Activated T-helper 17 cell treated with anti-CD3 and anti-CD28 coated beads, Interleukin-2, amount 50 U/mL, for 72 hours (primary cell): Measurements from ENCODE around the gene UBE2G2. TPM values are rescaled to one million over a fixed set of nuclear protein-coding genes. Genes with fewer than 3 reads are reported as not detected.

ENCODE experiments used
- ATAC-seq: fragments of 150-1000 bp; cut with Tn5 transposase; replicated peaks from 2 replicates; pipeline ENCODE4 v1.10.0; 2021; ENCODE audit warnings: mild to moderate bottlenecking, moderate library complexity
- H3K27ac Mint-ChIP-seq: one replicate; pipeline ENCODE4 v1.8.0; 2022; ENCODE audit warnings: mixed read lengths
- H3K27me3 Mint-ChIP-seq: one replicate; pipeline ENCODE4 v1.8.0; 2022; ENCODE audit warnings: mixed read lengths
- H3K36me3 Mint-ChIP-seq: one replicate; pipeline ENCODE4 v1.8.0; 2022; ENCODE audit warnings: low read depth, mild to moderate bottlenecking, mixed read lengths
- H3K4me1 Mint-ChIP-seq: one replicate; pipeline ENCODE4 v1.8.0; 2022; ENCODE audit warnings: mixed read lengths
- H3K4me3 Mint-ChIP-seq: one replicate; pipeline ENCODE4 v1.8.0; 2022; ENCODE audit warnings: mild to moderate bottlenecking, mixed read lengths
- H3K9me3 Mint-ChIP-seq: one replicate; pipeline ENCODE4 v1.8.0; 2022; ENCODE audit warnings: mixed read lengths
- total RNA-seq, 2 donors: library from RNA; stranded (reverse); gene quantifications; one replicate each; pipeline ENCODE4 v1.2.3, GENCODE V29; 2022

The UBE2G2 gene
- total RNA-seq, 2 donors from 2014 or later = 88.9 to 136 TPM

DNA sequence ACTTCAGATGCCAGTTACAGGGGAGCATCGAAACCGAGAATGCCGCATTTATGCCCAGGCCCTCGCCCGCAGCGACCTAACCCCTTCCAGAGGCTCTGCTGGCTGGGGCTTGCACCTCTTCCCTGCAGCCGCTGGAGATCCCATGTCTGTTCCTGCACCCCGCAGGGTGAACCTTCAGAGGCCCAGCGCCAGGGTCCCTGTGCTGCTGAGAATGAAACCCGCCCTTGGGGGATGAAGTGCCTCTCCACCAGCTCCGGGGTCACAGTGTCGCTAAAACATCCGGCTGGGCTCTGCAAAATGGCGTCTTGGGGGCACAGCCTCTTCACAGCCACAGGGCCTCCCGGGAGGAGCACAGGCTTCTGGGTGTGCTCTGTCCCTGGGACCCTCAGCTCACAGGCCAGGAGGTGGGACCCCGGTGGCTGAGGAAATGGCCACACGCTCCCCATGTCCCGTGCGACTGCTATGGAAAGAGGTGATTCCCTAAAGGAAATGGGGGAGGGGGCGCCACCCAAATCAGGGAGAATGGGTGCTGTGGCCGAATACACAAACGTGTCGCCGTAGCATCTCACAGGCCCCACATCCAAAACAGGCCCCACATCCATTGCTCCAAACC, 50.3 kb downstream of the UBE2G2 start:
- Mint-ChIP-seq H3K9me3 (no peaks in the 10 kb centered on the region), H3K4me3 (no peak overlapping the region), H3K36me3 (no peaks in the 10 kb centered on the region), H3K27me3 (peaks cover 5% of the 10 kb centered on the region), H3K4me1 (no peaks in the 10 kb centered on the region), H3K27ac (no peak overlapping the region)
- no peak for ATAC-seq

DNA sequence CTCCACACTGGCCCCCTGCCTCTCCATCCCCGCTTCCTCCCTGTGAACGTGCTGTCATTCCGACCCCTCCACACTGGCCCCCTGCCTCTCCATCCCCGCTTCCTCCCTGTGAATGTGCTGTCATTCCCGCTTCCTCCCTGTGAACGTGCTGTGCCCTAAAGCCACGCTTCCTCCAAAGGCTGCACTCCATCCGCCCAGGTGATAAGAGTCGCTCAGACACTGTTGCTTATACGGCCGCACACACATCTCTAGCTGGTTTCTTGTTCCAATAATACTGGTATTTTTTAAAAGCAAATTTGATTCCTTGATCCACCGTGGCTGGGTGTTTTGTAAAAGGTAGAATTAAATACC, 51.0 kb downstream of the UBE2G2 start:
- no peak for ATAC-seq
- Mint-ChIP-seq H3K4me3 (no peak overlapping the region), H3K27ac (no peak overlapping the region), H3K9me3 (no peaks in the 10 kb centered on the region), H3K27me3 (peaks cover 5% of the 10 kb centered on the region), H3K36me3 (no peaks in the 10 kb centered on the region), H3K4me1 (no peaks in the 10 kb centered on the region)

DNA sequence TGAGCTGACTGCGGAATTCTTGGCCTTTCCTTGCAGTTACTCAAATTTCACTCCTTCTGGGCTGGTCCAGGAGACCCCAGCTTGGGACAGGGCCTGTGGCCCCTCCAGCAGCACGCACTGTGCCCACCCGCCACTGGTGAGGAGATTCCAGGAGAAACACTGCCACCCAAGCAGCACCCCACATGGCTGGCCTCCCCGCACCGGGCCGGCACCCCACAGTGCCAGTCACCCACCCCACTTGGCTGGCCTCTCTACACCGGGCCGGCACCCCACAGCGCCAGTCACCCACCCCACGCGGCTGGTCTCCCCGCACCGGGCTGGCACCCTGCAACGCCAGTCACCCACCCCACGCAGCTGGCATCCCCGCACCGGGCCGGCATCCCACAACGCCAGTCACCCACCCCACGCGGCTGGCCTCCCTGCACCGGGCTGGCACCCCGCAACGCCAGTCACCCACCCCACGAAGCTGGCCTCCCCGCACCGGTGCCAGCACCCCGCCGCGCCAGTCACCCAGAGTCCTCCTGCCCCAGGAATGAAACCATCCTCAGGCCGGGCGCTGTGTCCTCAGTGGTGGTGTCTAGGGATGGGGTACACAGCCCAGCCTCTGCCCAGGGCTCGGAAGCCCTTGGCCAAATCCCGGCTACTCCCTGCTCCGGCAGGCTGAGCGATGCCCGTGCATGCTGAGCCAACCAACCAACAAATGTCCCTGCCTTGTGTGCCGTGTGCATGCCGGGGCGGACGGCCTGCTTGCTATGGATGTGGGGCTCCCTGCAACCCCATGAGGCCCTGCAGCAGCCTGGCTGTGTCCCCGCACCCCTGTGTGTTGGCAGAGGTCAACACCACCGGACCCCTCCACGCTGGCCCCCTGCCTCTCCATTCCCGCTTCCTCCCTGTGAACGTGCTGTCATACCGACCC, 51.6 kb downstream of the UBE2G2 start:
- Mint-ChIP-seq H3K27me3 (peaks cover 5% of the 10 kb centered on the region), H3K27ac (no peak overlapping the region), H3K4me3 (no peak overlapping the region), H3K9me3 (no peaks in the 10 kb centered on the region), H3K36me3 (no peaks in the 10 kb centered on the region), H3K4me1 (no peaks in the 10 kb centered on the region)
- ATAC-seq = no peak

DNA sequence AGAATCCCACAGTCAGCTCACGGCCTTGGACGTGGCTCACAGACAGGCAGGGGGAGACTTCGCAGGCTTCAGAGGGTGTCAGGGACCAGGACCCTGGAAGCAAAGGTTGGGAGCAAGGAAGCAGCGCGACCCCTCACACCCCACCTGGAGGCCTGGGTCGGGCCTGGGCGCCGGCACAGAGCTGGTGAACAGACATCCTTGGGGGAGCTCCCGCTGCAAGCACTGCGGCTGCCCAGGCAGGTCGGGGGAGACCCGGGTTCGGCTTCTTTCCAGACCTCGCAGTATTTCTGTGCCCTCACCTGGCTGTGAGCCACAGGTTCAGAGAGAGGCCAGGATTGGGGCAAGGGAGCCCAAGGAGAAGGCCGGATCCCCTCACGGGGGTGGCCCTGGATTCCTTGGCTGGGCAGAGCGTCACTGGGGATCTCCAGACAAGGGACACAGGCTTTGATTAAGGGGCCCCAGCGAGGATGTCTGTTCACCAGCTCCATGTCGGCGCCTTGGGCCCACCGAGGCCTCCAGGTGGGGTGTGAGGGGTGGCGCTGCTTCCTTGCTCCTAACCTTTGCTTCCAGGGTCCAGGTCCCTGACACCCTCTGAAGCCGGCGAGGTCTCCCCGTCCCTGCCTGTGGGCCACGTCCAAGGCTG, 52.4 kb downstream of the UBE2G2 start:
- no peak for ATAC-seq
- Mint-ChIP-seq H3K4me3 (no peak overlapping the region), H3K36me3 (no peaks in the 10 kb centered on the region), H3K9me3 (no peaks in the 10 kb centered on the region), H3K4me1 (no peaks in the 10 kb centered on the region), H3K27me3 (peaks cover 5% of the 10 kb centered on the region), H3K27ac (no peak overlapping the region)

DNA sequence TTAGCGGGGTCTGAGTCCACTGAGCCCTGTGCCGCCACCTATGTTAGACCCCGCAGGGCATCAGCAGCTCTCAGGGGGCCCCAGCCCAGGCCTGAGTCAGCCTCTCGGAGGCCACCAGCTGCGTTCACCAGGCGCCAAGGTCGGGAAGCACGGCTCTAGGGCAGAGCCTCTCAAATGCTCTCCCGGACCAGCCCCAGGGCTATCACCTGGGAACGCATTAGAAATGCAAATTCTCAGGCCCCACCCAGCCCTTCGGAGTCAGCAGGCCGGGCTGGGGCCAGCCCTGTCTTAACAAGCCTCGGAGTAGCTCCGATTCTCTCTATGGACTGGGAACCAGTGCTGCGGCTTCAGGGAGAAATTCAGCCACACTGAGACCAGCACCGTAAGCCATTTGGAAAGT, 53.0 kb downstream of the UBE2G2 start:
- Mint-ChIP-seq H3K9me3 (no peaks in the 10 kb centered on the region), H3K4me1 (no peaks in the 10 kb centered on the region)
- no peak for ATAC-seq

DNA sequence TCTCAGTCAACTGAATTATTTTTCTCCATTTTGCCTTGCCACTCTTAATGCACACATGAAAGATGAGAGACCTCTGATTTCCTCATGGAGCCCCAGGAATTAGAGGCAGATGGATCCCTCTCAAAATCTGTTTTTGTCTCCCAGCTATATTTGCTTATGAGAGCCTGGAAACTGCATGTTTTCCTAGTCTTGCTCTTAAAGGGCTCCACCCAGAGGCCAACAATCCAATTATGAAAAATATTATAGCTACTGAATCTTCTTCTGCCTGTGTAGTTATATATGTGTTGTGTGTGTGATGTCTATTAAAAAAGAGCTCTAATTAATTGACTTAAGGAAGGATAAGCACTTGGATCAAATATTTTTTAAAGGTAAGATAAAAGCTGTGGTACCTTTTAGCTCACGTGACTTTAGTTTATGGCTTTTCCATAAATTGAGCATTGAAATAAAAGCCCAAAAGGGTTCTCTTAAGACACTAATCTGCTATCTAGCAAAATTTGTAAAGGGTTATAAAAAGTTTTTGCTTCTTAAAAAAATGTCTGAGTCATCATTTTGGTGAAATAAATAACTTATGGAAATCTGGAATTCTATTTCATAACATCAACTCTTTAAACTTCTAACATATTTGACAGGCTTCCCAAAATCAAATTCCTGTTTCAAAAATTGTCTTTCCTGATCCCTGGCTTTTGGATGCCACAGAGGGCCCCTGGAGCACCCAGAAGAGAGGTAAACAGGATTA, 59.0 kb downstream of the UBE2G2 start:
- Mint-ChIP-seq H3K27me3 (no peaks in the 10 kb centered on the region), H3K36me3 (no peaks in the 10 kb centered on the region), H3K4me1 (no peaks in the 10 kb centered on the region), H3K27ac (peak overlapping the region; percentile 61), H3K9me3 (no peaks in the 10 kb centered on the region), H3K4me3 (no peak overlapping the region)
- no peak for ATAC-seq

More for the DNA sequence above, 53.0 kb downstream of the UBE2G2 start:
- Mint-ChIP-seq H3K36me3 (no peaks in the 10 kb centered on the region), H3K4me3 (no peak overlapping the region), H3K27ac (no peak overlapping the region), H3K27me3 (peaks cover 5% of the 10 kb centered on the region)

DNA sequence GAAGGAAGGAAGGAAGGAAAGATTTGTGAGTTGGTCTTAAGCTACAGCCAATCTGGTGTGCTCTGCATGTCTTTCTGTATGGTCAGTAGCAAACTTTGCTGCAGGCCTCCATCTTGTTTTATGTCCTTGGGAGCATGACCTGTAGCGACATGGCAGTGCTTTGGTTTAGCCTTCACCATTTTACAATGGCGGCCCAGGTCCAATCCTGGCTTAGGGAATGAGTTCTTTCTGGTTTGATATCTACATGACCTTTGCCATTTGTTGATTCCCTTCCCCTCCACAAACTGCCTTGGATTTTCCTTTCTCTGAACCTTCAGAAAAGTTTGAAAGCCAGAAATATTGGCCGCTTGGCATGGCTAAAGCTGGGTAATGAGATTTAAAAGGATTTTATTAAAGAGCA, 59.7 kb downstream of the UBE2G2 start:
- H3K27me3 Mint-ChIP-seq = no peaks in the 10 kb centered on the region
- no peaks in the 10 kb centered on the region for H3K36me3 Mint-ChIP-seq
- no peak overlapping the region for H3K4me3 Mint-ChIP-seq
- peaks cover 4% of the 10 kb centered on the region for H3K4me1 Mint-ChIP-seq
- H3K9me3 Mint-ChIP-seq = no peaks in the 10 kb centered on the region
- no peak for ATAC-seq
- peak overlapping the region; percentile 61 for H3K27ac Mint-ChIP-seq

DNA sequence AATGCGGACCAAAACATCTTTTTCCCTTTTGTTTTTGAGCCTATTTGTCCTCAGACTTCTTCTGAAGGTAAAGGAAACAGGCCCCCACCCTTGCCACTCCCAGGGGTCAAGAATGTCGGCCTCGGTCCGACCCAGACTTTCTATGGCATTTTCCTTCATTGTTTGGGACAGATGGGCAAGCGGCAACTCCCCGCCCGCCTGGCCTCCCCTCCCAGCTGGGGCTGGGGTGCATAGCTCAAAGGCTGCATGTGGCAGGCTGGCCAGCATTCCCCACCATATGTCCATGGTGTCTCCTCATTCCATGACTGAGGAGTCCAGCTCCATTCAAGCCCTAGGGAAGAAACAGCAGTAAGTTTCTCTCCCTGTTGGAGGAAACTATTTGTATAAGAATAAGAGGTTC, 60.9 kb downstream of the UBE2G2 start:
- peaks cover 4% of the 10 kb centered on the region for H3K4me1 Mint-ChIP-seq
- H3K9me3 Mint-ChIP-seq = no peaks in the 10 kb centered on the region
- H3K36me3 Mint-ChIP-seq = no peaks in the 10 kb centered on the region
- no peak overlapping the region for H3K4me3 Mint-ChIP-seq
- no peak overlapping the region for H3K27ac Mint-ChIP-seq
- H3K27me3 Mint-ChIP-seq = no peaks in the 10 kb centered on the region
- no peak for ATAC-seq

DNA sequence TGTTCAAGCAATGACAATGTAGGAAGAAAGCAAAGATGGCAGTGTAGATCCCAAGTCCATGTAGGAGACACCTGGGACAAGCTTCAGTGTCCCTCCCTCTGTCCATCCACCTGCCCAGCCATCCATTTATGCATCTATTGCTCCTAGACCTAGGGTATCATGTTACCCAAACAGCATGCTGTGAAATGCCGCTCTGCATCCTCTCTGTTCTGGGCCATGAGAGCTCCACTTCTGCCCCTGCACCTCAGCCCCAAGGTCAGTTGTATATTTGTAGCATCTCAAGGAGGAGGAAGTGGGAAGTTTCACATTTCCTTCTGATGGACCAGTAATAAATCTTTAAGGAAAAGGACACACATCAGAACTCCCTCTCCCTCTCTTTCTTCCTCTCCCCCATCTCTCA, 62.3 kb downstream of the UBE2G2 start:
- Mint-ChIP-seq H3K4me1 (peaks cover 4% of the 10 kb centered on the region), H3K36me3 (no peaks in the 10 kb centered on the region), H3K27ac (no peak overlapping the region), H3K27me3 (no peaks in the 10 kb centered on the region), H3K9me3 (no peaks in the 10 kb centered on the region), H3K4me3 (no peak overlapping the region)
- no peak for ATAC-seq

DNA sequence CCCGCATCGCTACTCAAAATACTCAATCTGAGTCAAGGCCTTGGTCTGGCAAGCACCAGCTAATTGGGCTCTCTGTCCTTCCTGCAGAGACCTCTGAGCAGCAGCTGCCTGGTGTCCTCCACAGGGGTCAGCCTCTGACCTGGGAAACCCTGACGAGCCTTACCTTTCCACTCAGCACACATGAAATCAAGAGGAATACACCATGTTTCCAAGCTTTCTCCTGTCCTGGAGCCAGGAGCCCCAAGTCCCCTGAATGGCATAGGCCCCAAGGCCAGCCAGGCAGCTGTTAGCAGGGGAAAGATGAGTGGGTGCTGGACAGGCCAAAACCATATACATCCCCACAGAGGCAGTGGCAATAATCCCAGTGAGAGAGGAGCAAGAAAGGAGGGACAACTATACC, 63.0 kb downstream of the UBE2G2 start:
- ATAC-seq = no peak
- H3K4me3 Mint-ChIP-seq = no peak overlapping the region
- H3K4me1 Mint-ChIP-seq = peaks cover 4% of the 10 kb centered on the region
- no peaks in the 10 kb centered on the region for H3K27me3 Mint-ChIP-seq
- no peak overlapping the region for H3K27ac Mint-ChIP-seq
- no peaks in the 10 kb centered on the region for H3K36me3 Mint-ChIP-seq
- no peaks in the 10 kb centered on the region for H3K9me3 Mint-ChIP-seq

DNA sequence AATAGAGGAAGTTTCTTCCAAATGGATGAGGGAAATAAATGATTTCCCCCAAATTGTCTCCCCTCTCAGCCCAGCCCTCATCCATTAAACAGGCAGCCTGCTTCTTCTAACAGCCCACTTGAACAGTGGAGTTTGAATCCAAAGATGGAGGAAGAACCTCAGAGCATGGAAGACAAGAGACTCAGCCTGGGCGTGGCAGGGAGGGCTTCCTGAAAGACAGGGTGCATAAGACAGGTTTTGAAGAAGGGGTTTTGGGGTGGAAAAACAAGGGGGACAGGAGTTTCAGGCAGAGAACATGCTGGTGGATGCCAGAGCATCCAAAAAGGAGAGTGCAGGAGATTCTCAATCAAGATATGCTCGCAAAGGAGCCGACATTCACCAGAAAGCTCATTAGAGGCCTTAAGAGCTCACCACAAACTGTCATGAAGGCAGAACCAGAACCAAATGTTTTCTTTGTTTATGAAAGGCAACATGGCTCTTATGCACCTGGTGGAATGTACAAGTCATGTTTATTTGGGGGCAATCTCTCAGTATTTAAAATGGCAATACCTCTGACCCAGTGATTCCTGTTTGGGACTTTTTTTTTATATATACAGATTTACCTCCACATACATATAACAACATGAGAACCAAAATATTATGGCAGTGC, 63.8 kb downstream of the UBE2G2 start:
- ATAC-seq = no peak
- no peaks in the 10 kb centered on the region for H3K27me3 Mint-ChIP-seq
- H3K36me3 Mint-ChIP-seq = no peaks in the 10 kb centered on the region
- H3K4me1 Mint-ChIP-seq = peaks cover 4% of the 10 kb centered on the region
- H3K27ac Mint-ChIP-seq = peak overlapping the region; percentile 17
- H3K4me3 Mint-ChIP-seq = no peak overlapping the region
- H3K9me3 Mint-ChIP-seq = no peaks in the 10 kb centered on the region

DNA sequence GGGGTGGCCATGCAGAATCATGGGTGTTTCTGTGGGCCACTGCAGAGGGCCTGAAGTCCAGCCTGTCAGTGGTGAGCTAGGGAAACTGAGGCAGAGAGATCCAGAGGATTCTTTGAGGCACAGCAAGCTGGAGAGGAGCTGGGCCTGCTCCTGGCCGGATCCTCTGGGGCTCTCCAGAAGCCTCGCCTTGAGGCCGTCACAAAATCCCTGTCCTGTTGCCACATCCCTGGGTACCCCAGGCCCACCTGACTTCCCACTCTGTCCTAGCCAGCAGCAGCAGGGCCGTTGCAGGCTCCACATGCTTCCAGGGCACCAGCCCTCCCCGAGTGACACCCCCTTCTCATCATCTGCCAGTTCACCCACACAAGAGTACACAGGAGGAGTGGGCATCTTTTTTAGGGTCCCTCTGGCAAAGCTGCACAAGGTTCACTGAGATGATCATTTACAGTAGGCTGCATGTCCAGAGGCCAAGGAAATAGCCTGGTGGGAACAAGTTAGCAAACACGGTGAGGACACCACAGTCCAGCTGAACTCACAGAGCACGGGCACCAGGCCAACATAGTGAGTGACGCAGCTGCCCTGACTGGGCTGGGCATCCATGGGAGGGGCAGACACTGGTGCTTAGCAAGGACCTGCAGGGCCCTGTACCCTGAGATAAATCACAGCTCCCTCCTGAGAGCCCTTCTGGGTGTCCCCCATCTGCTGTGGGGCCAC, 65.2 kb downstream of the UBE2G2 start:
- no peak for ATAC-seq
- H3K36me3 Mint-ChIP-seq = no peaks in the 10 kb centered on the region
- no peak overlapping the region for H3K4me3 Mint-ChIP-seq
- H3K9me3 Mint-ChIP-seq = no peaks in the 10 kb centered on the region
- H3K27ac Mint-ChIP-seq = no peak overlapping the region
- no peaks in the 10 kb centered on the region for H3K27me3 Mint-ChIP-seq
- H3K4me1 Mint-ChIP-seq = peaks cover 4% of the 10 kb centered on the region

DNA sequence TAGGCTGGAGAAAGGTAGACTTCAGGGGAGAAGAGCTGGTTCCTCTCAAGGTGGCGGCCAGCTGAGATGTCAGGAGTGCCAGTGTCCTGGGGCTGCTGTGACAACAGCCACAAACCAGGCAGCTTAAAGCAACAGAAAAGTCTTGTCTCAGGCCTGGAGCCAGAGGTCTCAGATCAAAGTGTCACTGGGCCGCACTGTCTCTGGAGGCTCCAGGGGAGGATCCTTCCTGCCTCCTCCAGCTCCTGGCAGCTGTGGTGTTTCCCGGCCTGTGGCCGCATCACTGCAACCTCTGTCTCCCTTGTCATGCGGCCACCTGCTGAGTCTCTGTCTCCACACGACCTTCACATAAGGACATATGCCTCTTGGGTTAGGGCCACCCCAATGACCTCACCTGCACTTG, 65.8 kb downstream of the UBE2G2 start:
- H3K27me3 Mint-ChIP-seq = no peaks in the 10 kb centered on the region
- ATAC-seq = no peak
- H3K36me3 Mint-ChIP-seq = no peaks in the 10 kb centered on the region
- no peak overlapping the region for H3K4me3 Mint-ChIP-seq
- no peak overlapping the region for H3K27ac Mint-ChIP-seq
- no peaks in the 10 kb centered on the region for H3K9me3 Mint-ChIP-seq
- peaks cover 4% of the 10 kb centered on the region for H3K4me1 Mint-ChIP-seq

DNA sequence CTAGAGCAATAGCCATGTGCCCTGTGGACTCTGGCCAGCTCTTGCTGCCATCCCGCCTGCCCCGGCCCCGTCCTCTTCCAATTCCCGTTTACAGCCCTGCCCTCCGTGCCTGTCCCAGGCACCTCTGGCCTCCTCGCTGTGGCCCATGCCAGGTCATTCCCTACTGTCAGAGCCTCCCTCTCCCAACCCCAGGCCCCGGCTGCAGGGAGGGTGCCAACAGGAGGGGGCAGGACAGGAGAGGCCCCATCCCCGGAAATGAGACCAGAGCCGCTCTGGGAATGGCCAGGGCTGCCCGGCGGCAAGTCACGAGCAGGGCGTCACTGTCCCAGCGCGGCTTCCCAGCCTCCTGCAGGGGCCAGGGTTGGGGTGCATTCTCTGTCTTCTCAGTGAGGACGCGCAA, 66.8 kb downstream of the UBE2G2 start:
- Mint-ChIP-seq H3K9me3 (no peaks in the 10 kb centered on the region), H3K36me3 (no peaks in the 10 kb centered on the region), H3K27ac (no peak overlapping the region), H3K4me1 (peaks cover 4% of the 10 kb centered on the region), H3K4me3 (no peak overlapping the region), H3K27me3 (no peaks in the 10 kb centered on the region)
- ATAC-seq = no peak
